SKM-1 treated with dmso at 0.1 percent for 144 hours (cell line): ENCODE measurements around the gene NAE1.
"Not testable (repeated sequence)": the region's sequence is repeated elsewhere in the genome, so short reads cannot be mapped to it uniquely, and the experiment has no call there.

Source experiments
- DNase-seq: peaks from one replicate; lab custom pipeline; 2025; ENCODE audit not compliant: unreplicated experiment; lab: John Stamatoyannopoulos, UW

Gene NAE1

DNA sequence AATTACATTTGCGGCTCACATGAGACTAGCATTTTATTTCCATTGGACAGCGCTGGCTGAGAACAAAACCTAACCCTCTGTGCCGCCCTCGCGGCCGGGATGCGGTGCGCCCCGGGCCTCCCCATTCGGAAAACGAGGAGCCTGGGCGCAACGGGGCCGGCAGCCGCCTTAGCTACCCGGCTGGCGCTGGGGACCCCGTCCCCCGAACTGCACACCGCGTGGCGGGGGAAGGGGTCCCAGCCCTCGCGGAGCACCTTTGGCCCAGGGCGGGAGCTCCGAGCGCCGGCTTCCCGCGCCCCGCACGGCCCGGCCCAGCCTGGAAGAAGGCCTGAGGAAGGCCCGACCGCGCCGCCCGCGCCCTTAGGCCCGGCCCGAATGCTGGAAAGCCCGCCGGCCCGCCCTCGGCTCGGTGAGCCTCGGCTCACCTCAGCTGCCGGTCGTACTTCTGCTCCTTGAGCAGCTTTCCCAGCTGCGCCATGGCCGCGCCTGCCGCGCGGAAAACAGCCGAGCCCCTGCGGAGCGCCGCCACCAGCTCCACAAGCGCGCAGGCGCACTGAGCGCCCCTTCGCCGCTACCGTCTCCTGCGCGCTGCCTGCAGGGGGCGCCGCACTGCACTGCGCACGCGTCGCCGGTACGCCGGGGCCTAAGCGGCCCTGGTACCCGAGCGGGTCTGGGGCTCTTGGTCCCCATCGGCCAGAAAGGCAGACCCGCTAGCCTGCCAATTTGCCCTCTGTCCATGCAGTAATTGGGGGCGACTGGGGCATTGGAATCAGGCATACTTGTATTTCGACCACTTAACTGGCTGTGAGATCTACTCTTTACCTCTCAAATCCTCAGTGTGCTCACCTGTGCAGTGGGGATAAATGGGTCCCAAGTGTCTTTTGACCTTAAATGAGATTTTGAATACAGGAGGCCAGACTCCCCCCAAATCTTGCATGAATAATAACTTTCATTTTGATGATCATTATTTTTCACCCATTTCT is at the start of gene NAE1:
TSS of gene NAE1 (minus strand) at position 555 of the 983 bp plus-strand sequence. CDS start at position 478, 77 bp downstream.
- peak; percentile 88 for DNase-seq

DNA sequence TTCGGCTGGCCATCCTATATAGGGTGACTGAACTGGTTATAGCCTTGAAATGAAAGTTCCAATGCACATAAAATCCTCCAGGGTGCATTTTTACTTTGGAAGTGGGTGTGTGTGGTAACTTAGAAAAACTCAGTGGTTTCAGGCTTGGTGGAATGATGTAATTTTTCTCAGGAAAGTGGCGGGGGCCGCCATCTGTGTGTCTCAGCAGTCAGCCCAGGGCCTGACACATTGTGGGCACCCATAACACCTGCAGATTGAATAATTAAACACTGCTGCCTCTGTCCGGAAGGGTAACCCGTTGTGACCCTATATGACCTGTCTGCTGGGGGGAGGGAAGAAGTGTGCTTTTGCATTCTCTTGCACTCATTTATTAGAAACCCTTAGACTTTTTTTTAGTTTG is 47.3 kb upstream of the NAE1 start:
- peak; percentile 74 for DNase-seq

DNA sequence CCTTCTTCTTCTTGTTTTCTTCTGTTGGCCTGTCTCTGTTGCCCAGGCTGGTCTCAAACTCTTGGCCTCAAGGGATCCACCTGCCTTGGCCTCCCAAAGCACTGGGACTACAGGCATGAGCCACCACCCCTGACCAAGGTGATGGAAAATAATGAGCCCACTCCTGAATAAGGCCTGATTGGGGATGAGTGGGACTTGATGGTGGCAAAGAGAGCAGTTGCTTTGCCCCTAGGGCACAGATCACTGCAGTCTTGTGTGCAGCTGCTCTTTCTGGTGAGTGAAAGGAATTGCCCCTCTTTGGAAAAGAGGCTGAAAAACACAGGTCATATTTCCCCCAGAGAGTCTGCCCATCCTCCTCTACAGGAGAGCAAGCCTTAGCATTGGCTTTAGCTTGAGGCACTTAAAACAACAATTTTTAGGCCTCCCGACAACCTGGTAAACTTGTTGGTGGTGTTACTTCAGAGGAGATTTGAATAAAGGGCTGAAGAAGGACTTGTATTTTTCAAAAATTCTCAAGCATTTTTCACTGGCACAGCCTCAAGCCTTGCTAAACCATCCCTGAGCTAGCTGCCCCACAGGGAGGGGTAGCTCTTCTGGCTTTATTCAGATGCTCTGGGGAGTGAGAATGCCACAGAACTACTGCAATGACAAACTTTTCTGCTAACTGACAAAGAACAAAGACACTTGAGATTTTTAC is 43.5 kb upstream of the NAE1 start:
- DNase-seq = no peak

DNA sequence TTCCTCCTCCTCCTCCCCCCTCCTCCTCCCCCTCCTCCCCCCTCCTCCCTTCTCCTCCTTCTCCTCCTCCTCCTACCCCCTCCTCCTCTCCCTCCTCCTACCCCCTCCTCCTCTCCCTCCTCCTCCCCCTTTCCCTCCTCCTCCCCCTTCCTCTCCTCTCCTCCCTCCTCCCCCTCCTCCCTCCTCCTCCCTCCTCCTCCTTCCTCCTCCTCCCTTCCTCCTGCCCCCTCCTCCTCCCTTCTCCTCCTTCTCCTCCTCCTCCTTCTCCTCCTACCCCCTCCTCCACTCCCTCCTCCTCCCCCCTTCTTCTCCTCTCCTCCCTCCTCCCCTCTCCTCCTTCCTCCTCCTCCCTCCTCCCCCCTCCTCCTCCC is 42.9 kb upstream of the NAE1 start:
- no peak for DNase-seq

DNA sequence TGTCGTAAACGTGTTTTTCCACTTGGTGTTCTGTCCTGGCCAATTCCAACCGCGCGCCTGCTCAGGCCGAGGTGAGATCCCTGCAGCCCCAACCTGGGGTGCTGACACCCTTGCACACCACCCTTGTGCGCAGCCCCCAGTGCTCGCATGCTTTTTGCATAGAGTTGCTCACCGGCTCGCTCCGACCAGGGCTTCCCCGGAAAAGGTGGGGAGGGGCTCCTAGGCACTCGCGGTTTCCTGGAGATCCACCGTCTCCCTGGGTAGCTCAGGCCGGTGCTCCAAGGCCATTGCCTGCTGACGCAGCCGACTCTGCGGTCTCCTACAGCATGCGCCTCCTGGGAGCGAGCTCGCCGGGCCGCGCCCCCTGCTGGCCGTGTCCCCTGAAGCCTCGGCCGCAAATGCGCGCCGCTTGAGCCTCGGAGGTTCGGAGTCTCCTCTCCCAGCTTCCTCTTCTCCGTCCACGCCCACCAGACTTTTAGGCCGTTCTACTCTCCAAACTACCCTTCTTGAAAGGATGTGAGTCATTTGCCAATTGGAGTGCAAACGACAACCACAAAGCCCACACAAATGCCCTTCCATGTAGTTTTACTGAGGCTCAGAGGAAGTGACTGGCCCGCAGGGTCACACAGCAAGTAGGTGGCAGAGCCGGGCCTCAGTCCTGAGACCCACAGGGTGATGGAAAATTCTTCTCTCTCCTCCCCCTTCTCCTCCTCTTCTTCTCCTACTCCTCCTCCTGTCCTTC is 42.3 kb upstream of the NAE1 start:
- DNase-seq = peak; percentile 100

DNA sequence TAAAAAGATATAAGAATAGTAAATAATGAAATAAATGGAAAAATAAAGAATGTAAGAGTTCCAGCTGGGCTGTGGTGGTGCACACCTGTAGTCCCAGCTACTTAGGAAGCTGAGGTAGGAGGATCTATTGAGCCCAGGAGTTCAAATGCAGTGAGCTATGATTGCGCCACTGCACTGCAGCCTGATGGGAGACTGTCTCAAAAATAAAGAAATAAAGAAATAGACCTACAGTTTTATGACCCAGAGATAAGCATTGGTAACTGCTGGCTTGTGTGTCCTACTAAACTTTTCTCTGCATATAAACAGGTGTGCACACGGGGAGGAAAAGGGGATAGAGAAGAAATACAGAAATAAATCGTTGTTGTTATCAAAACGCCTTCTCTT is 41.8 kb upstream of the NAE1 start:
- DNase-seq = no peak

DNA sequence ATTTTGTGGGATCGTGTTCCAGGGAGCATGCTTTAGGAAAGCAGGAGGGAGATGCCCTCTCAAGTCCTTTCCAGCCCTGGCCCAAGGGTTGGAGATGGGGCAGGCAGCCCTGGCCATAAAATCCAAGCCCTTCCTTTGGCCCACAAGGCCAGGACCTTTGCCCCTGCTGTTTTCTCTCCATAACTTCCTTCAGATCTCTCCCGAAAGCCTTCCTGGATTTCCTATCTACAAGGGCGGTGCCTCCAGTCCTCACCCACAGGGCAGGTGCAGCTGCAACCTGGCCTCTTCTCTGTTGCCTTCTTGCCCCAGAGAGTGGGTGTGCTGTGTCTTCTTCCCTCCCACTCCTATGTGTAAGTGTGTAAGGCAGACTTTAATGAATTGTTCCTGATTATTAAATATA is 41.1 kb upstream of the NAE1 start:
- DNase-seq = no peak

DNA sequence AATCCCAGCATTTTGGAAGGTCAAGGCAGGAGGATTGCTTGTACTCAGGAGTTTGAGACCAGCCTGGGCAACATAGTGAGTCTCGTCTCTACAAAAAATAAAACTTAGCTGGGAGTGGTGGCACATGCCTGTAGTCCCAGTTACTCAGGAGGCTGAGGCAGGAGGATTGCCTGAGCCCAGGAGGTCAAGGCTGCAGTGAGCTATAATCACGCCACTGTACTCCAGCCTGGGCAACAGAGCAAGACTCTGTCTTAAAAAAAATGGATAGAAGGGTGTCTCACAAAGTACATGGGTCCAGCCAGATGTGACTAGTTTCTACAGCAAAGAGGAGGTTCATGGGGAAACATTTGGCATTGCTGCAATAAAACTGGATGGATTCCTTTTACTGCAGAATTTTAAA is 40.6 kb upstream of the NAE1 start:
- DNase-seq = not testable (repeated sequence)

DNA sequence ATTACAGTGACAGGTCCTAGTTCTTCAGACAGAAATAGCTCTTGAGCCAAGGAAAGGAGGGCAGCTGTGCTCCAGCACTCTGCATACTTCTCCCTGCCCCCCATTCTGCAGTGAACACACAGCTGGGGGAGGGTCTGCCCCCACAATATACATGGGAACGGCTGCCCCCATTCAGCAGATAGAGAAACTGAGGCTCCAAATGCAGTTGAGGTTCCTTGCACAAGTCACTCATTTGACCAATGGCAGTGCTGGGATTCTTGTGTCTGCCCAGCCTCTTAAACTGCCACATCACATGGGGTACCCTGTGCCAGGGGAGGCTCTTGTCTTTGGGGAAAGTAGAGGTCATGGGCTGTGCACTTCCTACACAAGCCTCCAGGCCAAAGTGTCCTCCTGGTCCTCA is 38.6 kb upstream of the NAE1 start:
- no peak for DNase-seq

DNA sequence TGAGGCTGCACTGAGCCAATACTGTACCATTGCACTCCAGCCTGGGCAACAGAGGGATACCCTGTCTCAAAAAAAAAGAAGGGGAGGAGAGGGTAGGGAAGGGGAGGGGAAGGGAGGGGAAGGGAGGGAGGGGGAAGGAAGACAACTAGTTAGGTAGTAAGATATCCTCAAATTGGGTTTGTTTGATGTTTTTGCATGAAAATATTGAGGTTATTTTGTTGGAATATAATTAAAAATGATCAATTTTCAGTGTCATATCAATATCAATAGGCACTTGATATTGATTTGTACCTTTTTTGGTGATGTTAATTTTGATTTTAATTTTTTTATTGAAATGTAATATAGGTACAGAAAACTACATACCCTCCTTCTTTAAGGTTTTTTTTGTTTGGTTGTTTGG is 32.9 kb upstream of the NAE1 start:
- no peak for DNase-seq

DNA sequence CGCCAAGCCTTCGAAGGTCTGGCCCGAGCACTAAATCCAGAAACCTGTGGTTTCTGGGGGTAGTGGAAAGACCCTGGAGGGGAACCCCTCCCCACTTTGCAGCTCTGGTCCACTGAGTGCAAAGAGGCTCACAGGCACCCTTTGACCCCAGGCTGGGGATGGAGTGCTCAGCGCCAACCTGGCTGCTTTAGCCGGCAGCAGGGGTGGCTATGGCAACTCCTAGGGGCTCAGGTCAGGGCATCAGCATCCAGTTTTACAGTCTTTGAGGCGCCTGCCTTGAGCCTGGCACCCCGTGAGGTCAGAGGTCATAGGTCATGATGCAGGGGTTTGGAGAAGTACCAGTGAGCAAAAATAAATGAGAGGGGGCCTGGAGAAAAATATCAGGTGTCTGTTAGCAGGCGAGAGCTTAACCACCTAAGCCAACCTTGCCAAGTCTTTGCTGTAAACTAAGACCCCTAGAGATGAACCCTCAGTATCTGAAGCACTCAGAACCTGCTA is 31.3 kb upstream of the NAE1 start:
- no peak for DNase-seq

DNA sequence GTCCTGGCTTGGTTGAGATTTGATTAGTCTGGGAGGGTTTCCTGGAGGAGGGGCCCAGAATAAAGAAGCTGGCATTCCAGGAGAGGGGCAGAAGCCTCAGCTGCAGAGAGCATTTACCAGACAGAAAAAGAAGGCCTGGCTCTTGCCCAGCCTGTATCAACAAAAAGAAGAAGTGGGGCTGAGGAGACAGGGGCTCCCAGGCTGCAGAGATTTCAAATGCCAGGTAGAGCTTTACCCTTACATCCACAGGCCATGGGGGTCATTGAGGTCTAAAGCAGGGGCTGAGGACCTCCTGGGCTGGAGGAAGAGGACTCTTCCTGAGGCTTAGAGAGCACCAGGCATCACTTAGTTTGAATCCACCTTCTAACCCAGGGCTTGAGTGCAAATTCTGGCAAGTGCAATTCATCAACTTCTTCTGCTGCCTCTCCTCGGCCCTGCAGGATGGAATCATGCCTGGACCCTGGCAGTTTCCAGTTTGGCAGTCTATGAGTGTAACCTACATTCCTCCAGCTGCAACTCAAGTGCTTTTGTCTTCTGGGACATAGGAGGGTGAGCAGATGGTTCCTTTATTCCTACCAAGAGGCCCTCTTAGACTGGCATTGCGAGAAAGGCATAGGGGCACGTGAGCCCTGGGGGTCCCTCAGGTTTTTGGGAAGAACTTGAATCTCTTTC is 28.8 kb upstream of the NAE1 start:
- DNase-seq = no peak

DNA sequence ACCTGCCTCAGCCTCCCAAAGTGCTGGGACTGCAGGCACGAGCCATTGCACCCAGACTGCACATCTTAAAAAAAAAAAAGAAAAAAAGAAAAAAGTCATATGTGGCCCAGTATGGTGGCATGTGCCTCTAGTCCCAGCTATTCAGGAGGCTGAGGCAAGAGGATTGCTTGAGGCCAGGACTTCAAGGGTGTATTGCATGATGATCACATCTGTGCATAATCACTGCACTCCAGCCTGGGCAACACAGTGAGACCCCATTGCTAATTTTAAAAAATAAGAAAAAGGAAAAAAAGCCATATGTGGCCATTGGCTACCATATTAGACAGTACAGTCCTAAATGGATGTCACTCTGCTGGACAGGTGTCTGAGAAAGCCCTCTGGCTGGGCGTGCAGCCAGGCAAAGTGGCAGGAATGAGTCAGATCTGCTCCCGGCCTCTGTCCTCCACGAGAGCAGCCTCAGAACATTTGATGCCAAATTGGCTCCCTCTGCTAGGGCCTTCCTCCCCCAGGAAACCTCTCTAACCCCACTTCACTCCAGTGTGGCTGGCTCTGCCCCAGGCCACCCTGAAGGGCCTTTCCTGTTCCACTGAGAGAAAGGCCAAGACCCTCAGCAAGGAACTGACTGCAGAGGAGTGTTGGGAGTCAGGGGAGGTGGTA is 28.1 kb upstream of the NAE1 start:
- no peak for DNase-seq

DNA sequence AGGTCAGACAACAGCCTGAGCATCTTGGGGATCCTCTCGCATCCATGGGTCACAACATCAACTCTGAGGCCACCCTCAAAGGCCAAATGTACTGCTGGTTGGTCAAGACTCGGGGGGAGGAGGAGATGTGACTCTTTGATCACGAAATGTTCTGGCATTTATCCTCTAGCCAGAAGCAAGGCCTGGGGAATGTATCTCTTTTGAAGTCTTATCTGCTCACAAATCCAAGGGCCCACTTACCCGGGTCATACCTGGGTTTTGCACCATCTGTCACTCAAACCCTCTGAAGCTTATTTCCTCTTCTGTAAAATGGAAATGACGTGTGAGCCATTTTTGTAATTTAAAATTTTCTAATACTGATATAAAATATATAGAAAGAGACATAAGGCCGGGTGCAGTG is 26.7 kb upstream of the NAE1 start:
- no peak for DNase-seq

DNA sequence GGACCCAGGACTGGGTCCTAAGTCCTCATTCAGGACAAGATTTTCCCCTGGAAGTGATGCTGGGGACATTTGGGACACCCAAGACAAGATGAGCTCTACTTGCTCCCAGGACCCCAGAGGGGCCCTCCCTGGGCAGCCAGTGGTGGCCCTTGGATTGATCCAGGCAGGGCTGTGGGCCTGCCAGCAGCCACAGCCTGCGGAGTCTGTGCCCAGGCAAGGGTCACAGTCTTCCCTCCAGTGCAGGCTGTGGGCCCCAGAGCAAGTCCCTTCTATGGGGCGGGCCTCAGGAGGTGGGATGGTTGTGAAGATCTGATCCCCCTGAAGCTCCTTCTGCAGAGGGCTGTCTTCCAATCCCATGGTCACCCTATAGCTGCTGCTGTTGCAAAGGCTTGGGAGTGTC is 26.0 kb upstream of the NAE1 start:
- DNase-seq = no peak

DNA sequence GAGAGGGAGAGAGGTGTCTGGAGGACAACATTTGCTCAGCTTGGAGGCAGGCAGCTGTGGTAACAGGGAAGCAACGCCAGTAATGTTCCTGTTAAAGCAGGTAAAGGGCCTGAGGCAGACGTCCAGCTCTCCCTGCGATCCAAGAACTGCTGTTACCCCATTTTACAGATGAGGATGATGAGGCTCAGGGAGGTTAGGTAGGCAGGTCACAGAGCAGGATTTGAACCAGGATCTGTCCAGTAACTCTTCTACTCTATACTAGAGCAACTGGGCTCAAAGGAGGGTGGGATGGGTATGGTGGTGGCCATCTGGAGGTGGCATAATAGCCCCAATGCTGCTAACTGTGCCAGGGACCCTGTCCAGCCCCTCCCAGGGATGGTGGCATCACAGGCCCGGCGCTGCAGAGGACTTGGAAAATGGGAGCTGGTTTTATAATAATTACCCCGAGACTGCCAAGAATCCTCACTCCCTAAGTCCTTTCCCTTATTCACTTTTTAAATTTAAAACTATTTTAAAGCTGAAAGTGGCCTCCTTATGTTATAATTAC is 25.5 kb upstream of the NAE1 start:
- DNase-seq = no peak

DNA sequence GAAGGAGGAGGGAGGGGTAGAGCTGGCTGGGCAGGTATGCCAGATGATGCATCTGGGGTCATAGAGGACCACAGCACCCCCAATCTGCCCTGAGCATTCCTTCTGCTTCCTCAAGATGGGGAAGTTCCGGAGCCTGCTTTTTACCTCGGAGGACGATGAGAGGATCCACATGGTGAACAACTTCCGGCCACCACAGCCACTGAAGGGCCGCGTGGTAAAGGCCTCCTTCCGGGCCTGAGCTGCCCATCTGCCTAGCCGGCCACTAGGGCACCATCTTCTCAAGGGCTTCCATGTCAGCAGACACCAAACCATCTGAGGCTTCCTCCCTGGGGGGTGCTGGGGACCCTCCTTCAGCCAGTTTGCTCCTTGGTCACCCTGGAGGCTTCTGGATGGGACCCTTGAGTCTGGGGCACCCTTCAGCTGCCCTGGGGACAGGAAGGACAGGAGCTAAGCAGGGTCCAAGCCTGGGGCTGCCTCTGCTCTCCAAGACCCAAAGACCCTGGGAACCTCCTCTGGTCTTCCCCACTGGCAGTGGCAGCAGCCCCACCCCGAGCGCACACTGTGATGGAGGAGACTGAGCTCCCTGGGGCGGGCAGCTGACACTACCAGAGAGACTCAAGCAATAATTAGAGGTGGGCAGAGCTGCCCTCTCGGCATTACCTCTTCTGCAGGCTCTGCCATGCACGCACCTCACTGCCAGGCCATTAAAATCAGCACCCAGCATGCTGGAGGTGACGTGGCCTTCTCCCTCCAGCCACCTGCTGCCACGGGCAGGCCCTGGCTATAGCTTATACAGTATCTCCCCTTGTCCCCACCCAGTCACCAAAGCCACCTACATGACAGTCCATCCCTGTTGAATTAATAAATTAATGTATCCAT is 22.7 kb upstream of the NAE1 start:
- DNase-seq = no peak

DNA sequence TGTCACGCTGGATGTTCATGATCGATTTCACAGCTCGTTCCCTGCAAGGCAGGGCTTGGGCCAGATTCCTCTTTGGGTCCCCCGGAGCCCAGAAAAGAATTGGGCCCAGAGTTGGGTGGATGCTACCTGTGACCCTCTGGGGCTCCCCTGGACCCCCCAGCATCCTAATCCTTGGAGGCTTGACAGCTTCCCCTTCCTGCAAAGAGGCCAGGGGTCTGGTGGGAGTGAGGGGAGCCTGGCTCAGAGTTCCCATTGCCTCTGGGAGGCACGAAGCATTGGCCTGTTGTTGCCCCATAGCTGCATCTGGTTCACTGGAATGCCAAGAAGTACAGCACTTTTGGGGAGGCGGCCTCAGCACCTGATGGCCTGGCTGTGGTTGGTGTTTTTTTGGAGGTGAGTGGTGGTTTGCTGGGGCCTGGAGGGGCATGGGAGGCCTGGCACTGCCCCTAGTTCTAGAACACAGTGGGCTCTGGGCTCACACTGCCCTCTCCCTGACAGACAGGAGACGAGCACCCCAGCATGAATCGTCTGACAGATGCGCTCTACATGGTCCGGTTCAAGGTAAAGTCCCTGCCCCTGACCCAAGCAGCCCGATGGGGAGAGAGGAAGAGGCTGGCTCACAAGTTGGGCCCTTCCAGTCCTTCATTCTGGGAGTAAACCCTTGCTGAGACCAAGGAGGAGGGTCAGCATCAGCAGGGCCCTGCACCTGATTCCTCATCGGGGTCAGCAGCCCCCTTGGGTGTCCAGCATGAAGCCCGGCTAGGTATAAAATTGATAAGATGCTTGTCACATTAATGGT is 20.6 kb upstream of the NAE1 start:
- DNase-seq = no peak
